C4-2B (cell line): ENCODE results near the gene IER3.

Experiments used
- ZFX ChIP-seq: fragments of 450-650 bp; IDR thresholded peaks from 2 replicates; pipeline ENCODE4 v1.6.1; 2017
- TF ChIP-seq, protein P1 (sequence below): fragments of 450-650 bp; conservative IDR thresholded peaks from 2 replicates; pipeline ENCODE4 v1.5.1; 2017; ENCODE audit warnings: mild to moderate bottlenecking

DNA sequence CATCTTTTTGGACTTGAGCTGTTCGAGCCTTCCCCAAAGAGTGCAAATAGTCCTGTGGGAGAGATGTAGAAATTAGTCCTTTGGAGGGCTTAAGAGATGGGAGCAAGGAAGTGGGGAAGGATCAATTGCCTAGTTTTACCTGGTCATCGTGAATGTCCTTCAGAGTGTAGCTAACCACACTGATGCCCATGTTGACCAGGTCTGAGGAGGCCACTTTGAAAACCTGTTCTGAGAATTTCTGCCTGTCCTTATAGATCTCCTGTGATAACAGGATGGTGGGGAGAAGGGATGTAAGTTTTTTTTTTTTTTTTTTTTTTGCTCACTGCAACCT lies 3.8 kb downstream of the IER3 start:
- TF ChIP-seq, protein P1, sequence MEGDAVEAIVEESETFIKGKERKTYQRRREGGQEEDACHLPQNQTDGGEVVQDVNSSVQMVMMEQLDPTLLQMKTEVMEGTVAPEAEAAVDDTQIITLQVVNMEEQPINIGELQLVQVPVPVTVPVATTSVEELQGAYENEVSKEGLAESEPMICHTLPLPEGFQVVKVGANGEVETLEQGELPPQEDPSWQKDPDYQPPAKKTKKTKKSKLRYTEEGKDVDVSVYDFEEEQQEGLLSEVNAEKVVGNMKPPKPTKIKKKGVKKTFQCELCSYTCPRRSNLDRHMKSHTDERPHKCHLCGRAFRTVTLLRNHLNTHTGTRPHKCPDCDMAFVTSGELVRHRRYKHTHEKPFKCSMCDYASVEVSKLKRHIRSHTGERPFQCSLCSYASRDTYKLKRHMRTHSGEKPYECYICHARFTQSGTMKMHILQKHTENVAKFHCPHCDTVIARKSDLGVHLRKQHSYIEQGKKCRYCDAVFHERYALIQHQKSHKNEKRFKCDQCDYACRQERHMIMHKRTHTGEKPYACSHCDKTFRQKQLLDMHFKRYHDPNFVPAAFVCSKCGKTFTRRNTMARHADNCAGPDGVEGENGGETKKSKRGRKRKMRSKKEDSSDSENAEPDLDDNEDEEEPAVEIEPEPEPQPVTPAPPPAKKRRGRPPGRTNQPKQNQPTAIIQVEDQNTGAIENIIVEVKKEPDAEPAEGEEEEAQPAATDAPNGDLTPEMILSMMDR, result no peak
- TF ChIP-seq ZFX, result no peak
